ENCODE results near the gene C3orf22. TPM values are rescaled to one million over a fixed set of nuclear protein-coding genes. Genes with fewer than 3 reads are reported as not detected.

The C3orf22 gene
- total and polyA plus RNA-seq, 9 of the 15 experiments (the other 6 are each of a cell fraction or from before 2014, with no cell fraction given), result not detected

DNA sequence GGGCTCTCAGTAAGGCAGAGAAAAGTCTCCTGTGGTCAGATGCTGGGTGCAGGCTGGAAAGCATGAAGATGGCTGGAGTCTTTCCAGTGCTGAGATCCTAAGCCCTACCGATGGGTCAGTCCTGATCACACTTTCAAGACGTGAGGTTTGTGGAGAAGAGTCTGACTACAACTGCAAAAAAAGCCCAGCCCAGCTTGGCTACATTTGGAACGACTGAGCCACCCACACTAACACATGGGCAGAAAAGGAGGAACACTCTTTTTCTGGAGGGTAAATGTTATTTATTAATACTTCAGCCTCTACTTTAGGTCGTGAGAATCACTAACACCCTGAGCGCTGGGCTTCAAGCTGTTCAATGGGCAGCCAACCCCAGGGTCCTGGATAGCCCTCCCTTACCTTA lies 22.0 kb upstream of the C3orf22 start (continued):
- TF ChIP-seq, protein P1, sequence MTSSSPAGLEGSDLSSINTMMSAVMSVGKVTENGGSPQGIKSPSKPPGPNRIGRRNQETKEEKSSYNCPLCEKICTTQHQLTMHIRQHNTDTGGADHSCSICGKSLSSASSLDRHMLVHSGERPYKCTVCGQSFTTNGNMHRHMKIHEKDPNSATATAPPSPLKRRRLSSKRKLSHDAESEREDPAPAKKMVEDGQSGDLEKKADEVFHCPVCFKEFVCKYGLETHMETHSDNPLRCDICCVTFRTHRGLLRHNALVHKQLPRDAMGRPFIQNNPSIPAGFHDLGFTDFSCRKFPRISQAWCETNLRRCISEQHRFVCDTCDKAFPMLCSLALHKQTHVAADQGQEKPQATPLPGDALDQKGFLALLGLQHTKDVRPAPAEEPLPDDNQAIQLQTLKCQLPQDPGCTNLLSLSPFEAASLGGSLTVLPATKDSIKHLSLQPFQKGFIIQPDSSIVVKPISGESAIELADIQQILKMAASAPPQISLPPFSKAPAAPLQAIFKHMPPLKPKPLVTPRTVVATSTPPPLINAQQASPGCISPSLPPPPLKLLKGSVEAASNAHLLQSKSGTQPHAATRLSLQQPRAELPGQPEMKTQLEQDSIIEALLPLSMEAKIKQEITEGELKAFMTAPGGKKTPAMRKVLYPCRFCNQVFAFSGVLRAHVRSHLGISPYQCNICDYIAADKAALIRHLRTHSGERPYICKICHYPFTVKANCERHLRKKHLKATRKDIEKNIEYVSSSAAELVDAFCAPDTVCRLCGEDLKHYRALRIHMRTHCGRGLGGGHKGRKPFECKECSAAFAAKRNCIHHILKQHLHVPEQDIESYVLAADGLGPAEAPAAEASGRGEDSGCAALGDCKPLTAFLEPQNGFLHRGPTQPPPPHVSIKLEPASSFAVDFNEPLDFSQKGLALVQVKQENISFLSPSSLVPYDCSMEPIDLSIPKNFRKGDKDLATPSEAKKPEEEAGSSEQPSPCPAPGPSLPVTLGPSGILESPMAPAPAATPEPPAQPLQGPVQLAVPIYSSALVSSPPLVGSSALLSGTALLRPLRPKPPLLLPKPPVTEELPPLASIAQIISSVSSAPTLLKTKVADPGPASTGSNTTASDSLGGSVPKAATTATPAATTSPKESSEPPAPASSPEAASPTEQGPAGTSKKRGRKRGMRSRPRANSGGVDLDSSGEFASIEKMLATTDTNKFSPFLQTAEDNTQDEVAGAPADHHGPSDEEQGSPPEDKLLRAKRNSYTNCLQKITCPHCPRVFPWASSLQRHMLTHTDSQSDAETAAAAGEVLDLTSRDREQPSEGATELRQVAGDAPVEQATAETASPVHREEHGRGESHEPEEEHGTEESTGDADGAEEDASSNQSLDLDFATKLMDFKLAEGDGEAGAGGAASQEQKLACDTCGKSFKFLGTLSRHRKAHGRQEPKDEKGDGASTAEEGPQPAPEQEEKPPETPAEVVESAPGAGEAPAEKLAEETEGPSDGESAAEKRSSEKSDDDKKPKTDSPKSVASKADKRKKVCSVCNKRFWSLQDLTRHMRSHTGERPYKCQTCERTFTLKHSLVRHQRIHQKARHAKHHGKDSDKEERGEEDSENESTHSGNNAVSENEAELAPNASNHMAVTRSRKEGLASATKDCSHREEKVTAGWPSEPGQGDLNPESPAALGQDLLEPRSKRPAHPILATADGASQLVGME (CRISPR knock-in tag; IDR thresholded peaks at IDR 0.05), result no peak
- TF ChIP-seq SRSF9 (IDR thresholded peaks at IDR 0.05; ENCODE audit: borderline replicate concordance, low read depth, low read length) (no peak), BMI1 (IDR thresholded peaks at IDR 0.05; ENCODE audit: low read length) (no peak), ATF1 (CRISPR knock-in tag; IDR thresholded peaks at IDR 0.05) (no peak), ATF1 (tag; IDR thresholded peaks at IDR 0.05) (no peak)
- TF ChIP-seq, protein P2, sequence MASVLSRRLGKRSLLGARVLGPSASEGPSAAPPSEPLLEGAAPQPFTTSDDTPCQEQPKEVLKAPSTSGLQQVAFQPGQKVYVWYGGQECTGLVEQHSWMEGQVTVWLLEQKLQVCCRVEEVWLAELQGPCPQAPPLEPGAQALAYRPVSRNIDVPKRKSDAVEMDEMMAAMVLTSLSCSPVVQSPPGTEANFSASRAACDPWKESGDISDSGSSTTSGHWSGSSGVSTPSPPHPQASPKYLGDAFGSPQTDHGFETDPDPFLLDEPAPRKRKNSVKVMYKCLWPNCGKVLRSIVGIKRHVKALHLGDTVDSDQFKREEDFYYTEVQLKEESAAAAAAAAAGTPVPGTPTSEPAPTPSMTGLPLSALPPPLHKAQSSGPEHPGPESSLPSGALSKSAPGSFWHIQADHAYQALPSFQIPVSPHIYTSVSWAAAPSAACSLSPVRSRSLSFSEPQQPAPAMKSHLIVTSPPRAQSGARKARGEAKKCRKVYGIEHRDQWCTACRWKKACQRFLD (CRISPR knock-in tag; IDR thresholded peaks at IDR 0.05), result no peak

All from K562 (cell line).